ENCODE measurements around the gene HOXD1.

The HOXD1 gene

DNA sequence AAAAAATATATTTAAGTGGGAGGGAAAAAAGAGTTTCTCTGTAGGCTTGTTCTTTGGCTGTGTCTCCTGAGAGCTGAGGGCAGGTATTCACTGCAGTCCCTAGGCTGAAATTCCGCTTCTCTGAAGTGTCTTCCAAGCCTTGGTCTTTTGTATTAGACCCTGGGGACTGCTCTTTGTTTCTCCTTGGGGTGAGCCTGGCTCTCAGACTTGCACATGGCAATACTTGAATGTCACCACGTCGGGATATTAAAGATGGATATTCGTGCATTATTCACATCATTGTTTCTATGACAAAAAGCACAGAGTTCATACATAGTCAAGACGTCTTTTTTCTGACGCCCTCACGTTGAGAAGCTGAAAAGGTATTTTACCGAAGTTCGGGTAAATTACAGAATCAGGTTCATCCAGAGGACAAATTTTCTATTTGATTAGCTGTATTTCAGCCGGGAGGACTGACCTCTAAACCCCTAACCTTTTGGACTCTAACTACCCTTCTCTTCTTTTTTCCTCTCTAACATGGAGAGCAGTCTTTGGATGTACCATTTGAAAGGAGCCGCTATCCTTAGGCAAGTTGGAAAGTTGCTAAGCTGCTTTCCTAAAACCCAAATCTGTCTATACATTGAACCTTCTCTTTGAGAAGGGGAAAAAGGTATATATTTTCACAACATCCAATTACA, 33.8 kb upstream of the HOXD1 start:
- DNase-seq: no peak

DNA sequence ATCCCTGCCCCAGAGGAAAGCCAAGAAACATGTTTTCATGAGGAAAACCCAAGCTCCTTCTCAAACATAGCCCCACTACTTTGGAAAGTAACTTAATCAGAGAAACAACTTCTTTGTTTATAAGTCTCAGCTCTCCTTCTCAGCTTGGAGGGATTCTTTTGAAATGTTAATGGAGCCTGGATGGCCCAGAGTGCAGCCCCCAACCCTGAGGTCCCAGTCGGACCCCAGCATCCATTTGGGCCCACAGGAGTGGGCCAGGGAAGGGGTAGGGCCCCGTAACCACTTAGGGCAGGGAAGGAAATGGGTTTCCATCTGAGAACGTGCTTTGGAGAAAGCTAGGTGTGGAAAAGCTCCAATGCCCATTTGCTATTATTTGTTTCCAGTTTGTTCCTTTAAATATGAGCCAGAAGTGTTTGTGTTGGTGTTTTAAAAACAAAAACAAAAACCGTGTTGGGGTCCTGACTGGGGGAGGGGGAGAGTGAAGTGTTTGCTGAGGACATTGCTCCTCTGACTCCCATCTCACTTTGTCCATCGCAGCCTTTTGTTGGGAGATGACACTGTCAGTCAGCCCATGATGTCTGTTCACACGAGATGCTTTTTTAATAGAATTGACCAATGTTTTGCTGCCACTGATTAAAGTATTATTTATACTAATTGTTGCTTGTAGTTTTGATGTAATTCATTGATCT, 33.0 kb upstream of the HOXD1 start:
- DNase-seq: no peak

DNA sequence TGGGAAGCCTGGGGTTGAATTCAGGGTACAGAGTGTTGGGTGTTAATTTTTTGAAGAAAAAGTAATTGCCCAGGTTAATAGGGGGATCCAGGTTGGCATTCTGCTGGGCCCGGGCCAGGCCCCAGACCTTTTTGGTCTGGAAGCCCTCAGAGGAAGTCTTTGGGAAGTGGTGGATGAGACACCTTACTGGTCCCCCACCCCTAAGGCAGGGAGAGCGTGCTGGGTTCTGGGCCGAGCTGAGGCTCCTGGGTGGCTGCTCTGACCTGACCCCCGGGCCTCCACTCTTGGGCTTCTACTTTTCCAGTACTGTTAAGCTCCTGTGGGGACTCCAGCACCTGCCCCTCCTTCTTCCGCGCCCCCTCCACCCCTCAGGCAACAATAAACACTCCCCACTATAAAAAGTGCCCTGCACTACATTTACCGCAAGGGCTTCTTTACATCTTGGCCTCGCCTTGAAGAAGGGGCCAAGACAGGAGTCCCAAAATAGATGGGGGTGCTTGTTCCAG, 32.1 kb upstream of the HOXD1 start:
- no peak for DNase-seq

DNA sequence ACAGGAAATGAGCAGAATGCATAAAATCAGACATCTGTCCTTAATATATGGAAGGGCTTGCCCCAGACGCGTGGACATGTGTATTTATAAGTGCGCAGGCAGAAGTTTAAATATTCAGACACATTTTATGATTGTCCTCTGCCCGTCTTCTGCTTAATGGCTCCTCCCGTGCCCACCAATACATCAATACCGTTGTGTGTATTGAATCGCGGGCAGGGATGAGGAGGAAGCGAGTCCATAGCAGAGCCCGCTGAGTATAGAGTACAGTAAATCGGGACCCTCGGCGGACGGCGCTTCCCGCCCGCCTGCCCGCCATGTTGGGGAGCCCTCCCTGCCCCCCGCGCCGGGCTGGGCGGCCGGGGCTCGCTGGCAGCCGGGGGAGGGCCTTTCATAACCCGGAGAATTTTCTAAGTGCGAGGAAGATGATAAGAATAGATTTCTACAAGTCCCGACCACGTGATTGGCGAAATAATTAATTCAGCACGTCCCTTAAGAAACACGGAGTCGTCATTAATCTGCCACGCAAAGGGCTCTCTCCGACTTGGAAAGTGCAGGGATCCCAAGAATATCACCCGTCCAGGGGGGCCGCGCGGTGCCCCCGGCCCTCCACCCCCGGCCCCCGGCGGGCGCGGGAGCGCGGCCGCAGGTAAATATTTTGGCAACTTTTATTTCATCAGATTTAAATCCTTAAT, 31.5 kb upstream of the HOXD1 start, which contains the start of gene HOXD3:
HOXD3 (plus strand) TSS at position 501 of the 692 bp plus-strand sequence. CDS start 11,808 bp downstream, outside the sequence.
- no peak for DNase-seq

DNA sequence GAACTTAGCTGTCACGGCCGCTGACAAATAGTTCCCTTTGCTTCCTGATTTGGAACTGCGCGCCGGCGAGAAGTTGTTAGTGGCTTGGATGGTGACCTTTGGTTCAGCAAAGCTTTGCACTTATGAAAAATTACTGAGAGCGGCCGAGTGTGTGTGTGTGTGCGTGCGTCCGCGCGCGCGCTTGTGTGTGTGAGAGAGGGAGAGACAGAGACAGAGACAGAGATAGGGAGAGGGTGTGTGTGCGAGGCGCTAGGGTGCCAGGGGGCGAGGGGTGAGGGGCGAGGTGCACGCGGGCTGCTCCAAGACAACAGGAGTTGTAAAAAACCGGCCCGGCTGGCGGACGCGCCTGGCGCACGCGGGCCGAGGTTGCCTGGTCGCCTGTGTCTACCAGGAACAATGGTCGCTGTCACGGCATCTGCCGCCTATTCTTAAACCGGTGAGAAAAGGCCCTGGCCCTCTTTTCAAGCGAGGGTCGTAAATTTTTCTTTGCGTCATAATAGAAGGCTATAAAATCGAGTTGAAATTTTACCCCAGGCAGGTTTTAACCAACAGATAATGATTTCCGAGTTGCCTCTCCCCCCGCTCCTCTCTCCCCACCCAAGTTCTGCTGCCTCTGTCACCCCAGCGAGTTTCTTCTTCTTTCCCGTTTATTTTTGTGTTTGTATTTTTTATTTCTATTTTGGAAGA, 30.8 kb upstream of the HOXD1 start:
- DNase-seq: no peak

DNA sequence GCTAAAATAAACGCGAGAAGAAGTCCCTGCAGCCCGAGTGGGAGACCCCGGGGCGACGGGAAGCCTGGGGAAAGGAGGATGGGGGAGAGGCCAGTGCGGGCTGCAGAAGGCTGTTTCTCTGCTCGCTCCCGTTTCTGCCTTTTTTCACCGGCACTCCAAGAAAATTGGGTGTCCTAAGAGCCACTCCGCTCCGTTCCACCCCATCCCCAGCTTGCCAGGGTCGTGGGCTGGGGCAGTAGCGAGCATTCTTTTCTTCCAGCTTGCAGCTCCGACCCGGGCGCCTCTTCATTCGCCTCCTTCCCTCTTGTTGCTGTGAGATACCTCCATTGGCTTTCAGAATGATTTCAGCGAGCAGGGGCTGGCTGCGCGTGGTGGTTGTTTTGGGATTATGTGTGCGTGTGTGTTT, 30.3 kb upstream of the HOXD1 start:
- no peak for DNase-seq

DNA sequence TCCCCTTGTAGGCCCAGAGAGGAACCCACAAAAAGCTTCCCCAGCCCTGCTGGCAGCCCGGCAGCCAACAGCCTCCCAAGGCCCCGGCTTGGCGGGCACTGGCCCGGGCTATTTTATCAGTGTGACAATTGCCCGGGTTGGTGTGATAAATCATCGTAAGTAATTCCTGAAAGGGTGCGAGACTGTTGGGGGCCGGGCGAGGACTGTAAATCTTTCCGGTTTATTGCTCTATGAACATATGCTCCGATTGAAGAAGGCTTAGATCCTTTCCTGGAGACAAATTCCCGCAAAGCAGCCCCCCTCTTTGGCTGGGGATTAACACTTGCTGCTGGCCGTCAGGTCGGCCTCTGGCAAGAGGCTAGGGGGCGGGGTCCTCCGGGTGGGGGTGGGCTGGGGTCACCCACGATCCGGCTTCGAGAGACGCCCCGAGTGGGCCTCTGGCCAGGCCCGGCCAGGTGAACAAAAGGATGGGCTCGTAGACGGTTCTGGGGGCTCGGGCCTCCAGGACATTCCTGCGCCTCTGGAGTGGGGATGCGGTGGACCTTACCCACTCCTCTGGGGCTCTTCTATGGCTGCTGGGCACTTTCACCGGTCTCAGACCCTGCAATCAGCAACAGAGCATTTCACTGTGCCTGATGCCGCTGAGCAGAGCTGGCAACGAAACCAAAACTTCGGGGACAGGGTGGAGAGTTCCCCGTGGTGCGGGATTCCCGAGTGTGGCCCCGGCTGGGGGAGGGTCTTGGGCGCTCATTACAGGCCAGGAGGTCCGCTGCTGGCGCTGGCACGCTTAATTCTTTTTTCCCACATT, 29.4 kb upstream of the HOXD1 start:
- DNase-seq: no peak

DNA sequence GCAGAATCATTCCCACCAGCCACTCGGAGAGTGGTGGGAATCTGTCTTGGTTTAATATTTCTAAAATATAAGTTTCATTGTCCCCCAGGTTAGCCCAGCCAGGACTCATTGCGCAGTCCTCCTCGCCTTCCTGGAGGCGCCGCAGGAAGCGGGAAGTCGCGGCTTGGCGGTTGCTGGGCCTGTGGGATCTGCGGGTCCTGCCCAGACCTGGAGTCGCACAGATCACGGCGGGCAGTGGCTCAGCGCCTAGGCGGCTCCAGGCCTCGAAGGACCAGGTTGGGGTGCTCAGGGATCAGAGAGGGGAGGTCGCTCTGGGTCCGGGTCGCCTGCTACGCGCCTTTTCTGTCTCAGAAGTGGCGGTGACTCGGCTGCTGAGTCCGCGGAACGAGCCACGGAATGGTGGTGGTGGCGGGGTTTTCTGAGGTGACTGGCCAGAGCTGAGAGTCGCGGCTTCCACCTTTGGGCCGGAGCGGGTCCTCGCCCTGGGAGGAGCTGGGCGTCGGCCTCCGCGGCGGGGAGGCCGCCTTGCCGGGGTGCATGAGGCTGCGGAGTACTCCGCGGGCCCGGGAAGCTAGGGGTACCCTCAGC, 28.7 kb upstream of the HOXD1 start:
- DNase-seq: no peak

DNA sequence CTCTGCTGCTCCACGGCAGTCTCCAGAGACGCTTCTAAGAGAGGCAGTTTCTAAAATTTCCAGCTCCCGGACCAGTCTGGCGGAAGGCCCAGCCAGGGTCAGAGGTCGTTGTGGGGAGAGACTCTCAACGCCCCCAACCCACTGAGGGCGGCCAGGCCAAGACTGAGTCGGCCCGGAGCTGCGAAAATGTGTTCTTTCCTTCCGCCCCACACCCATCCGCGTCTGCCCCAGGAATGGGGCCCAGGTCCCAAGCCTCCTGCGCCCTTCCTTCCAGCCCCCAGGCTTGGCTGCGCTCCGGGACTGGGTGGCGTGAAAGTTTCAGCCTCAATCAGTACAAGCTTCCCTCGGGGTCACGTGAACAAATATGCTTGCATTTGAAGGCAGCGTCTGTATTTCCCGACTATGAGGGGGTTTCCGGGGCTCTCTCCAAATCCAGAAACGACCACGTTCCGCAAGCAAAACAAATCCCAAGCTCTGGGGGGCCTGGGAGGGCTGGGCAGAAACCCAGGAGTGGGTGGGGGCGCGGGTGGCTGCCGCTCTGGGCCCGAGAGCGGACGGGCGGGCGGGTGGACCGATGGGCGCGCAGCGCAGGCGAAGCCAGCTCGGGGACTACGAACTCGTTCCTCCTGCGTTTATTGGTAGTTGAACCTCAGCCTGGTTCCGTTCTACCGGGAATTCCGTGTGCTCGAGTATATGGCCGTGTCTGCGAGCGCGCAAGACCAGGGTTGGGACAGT, 28.1 kb upstream of the HOXD1 start:
- no peak for DNase-seq

DNA sequence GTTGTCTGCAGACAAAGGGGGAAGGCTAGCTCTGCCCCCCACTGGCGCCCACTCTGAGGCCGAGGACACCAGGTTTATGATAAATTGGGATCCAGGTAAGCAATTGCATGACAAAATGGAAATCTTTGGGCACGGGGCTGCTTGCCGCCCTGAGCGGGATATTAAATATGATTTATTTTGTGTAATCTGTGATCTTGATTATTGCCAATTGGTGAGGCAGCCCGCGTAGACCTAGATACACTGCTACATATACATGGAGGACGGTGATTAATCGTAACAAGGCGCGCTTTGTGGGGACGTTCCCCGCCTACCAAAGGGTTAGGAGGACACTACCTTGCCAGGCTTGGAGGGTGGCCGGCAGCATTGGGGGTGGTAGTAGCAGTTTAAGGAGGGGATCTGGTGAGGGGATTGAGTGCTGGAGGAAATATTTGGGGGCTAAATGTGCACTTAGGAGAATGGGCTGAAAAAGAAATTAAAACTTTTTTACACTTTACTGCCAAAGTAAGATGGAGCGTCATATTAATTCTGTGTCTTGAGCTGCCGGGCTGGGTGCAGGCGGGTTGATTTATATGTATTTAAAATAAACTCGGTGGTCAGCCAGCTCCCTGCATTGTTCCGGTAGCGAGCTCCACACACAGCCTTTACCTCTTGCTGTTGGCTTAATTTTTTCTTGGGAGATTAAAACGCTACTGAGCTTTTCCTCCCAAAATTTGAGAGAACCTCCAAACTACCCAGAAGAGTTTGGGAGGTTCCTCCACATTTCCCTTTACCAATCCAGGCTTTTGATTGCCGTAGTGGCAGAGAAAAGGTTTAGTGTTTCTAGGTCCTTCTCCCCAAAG, 27.3 kb upstream of the HOXD1 start:
- no peak for DNase-seq

DNA sequence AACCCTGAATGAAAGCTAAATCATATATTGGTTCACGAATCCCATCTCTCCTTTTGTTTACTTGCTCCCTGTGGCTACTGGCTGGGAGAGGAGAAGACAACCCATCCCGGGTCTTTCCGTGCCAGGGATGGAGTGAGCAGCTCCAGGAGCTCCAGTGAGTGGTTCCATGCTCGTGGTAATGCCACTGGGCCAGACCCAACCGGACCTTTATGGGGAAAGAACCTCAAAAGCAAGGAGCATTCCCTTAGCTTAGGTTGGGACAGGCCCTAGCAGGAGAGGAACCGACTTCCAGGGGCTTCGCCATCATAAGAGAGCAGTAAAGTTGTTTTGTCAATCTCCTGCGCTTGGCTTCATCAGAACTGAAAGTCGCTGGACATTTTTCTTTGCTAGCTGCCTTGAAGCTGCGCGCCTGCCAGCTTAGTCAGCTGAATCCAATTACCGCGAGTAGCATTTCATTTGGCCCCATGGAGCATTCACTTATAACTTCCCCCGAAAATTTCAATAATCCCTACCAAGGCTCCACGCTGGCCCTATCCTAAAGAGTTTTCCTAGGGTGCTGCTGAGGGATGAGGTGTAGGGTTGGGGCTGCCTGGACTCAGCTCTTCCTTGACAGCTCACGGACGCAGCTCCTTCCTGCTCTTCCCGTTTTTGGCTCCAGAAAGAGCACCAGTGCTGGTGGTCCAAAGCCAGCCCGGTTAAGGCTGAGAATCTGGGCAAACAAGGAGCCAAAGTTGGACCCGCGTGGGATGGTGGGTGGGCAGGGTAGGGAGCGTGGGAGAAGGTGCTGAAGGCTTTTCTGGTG, 26.4 kb upstream of the HOXD1 start:
- DNase-seq: no peak

DNA sequence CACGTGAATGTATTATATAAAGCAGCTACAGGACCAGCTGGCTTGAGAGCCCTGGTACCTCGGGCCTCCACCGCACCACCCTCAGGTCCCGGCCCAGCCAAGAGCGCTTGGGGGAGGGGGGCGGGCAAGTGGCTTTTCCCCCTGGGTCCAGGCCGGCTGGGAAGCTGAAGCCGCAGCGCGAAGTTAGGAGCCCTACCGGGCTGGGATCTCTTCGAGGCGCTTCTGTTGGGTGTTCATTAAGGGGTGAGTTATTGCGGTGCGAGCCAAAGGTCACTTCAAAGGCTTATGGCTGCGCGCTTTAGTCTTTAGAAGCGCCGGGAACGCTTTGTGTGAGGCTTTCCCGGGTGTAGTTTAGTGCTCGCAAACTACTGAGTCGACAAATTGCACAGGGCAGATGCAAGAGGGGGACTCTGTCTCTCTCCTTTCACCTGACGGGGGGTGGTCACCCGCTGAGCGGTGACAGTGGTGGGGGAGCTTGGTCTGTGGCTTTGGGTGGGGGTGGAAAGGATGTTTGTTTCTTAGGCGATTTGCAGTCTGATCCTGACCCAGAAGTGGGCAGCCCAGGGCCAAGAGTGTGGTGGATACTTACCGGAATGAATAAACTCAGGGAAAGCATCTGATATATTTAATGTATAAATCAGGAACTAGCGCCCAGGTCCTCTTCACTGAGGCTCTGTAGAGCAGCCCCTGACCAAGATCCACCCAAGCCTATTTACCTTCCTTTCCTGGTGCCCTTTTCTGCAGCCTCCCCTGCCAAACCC, 25.4 kb upstream of the HOXD1 start:
- DNase-seq: no peak

DNA sequence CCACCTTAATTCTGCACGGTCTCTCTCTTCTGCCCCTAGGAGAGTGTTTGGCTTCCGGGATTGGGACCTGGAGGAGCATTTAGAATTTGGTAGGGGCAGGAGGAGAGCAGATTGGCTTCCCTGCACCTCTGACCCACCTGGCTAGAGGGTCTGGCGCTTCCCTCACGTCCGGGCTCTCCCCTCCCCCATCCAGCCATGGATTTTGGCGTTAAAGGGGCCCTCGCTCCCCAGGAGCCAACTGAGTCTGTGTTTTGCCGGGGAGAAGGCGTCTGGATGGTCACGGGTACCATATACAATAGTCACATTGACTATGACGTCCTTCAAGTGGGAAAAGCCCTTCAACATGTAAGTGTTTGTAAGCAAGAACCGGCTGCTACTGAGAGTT, 24.8 kb upstream of the HOXD1 start:
- no peak for DNase-seq

DNA sequence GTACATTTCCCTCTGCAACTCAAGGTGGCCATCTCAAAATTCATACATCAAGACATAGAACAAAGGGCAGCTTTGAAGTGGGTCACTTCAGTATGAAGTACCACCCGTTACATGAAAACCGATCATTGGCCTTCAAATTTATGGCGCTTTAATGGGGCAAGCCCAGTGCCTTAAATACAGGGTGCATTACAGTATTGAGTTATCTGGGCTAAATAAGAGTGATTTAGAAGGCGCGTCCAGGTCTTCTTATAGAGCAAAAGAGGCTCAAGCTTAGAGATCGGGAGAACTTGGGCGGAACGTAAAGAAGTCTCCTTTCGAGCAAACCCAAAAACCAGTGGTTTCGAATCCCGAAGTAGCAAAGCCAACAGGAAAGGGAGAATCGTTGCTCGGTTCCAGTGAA, 24.3 kb upstream of the HOXD1 start:
- no peak for DNase-seq

DNA sequence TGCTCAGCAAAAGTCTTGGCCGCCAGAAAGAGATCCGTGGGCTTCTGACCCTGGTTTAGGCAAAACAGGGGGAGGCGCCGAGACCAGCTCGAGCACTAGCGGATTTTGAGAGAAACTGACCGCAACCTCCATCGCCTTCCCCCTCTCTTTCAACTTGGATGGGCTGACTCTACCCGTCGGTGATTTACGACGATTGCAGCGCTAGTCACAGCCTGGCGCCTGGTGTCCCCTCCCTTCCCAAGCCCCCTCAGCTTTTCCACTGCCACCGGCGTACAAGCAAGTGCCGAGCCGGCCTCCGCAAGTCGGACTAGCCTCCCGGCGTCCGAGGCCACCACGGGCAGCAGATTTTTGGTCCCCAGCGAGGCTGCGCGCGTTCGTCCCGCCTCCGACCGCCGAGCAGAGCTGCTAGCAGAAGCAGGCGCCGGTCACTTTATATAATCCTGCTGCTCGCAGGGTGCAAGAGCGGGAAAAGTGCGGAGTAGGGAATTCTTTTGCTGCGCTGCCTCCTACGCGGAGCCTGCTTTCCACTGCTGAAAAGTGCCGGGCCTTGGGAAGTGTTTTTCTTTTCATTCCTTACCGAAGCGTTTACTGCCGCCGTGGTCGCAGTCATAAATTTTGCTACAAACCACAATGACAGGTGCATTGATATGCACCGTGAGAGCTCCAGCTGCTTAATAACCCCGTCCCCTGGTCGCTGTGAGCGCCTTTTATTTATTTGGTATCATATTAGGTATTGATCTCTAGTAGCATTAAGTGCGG, 23.7 kb upstream of the HOXD1 start:
- no peak for DNase-seq

DNA sequence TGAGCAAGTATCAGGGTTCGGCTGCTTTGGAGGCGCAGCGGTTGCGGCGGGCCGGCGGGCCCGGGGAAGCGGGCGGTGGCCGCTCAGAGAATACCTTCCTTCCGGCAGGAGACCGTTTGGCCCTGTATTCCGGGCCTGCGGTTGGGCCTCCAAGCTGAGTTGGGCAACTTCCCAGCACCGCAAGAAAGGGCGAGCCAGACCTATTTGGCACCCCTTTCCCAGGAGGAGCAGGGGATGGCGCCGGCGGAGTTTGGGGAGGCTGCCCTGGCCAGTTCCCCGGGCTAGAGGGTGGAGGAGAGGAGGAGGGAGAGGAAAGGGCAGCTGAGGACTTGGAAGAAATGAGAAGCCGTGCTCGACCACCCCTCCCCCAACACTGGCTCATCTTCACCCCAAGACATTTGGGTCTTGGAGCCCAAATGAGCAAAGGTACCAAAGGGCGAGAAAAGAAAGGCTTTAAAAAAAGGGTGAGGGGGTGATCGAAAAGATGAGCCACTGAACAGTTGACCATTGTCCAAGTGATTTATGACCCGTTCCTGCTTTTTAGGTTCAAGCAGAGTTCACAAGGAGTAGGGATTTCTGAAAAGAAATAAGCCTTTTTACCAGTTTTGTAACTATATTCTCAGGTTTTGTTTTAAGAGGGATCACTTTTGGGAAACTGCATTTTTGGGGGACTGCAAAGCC, 23.0 kb upstream of the HOXD1 start:
- DNase-seq: no peak

DNA sequence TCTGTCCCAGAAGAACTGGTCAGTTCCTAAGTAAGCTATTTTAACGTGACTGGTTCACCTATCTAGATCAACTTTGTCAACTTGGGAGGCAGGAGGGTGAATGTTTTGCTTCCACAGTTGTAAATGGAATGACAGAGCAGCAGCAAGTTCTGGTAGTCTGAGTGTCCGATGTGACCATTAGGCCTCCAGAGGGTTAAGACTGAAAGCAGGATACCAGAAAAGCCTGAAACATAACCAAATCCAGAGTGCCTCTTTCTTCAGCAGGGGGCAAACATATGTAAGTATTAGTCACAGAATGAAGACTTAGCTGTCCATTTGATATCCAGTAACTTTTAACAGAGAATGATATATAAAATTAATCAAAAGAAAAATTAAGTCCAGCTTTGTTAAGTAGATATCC, 22.2 kb upstream of the HOXD1 start:
- no peak for DNase-seq

Measured in stimulated activated CD4-positive, alpha-beta T cell treated with anti-CD3 and anti-CD28 coated beads, Interleukin-4, amount 100 ng/mL, for 1 hour (primary cell).